ENCODE results near the gene FMNL1.

Gene FMNL1

GRCh38 chr17:45230410-45230786, 8.7 kb downstream of the FMNL1 start:
- Histone ChIP-seq H3K36me3 (ENCODE audit: control insufficient read depth in 1 of 2, insufficient read depth in 2 of 2, low read length in 2 of 2) (no peaks in the 10 kb centered on the region), H3K27me3 (ENCODE audit: low read depth, low read length) (no peaks in the 10 kb centered on the region), H3K27ac (ENCODE audit: low read length) (peak overlapping the region; percentile 77), H3K4me3 (ENCODE audit: low read depth in 1 of 2, low read length in 2 of 2) (no peak overlapping the region), H3K9me3 (ENCODE audit: control insufficient read depth in 1 of 2, low read length in 2 of 2) (no peaks in the 10 kb centered on the region), H3K4me1 (ENCODE audit: control insufficient read depth in 1 of 2, insufficient read depth in 2 of 2, low read length in 2 of 2) (peaks cover 24 to 31% of the 10 kb centered on the region in 2 donors)

- H3K4me3 ChIP-seq (ENCODE audit: low read depth in 1 of 2, low read length in 2 of 2), result no peak overlapping the region
- no peaks in the 10 kb centered on the region for H3K27me3 ChIP-seq (ENCODE audit: low read depth, low read length)
- H3K9me3 ChIP-seq (ENCODE audit: control insufficient read depth in 1 of 2, low read length in 2 of 2), result no peaks in the 10 kb centered on the region
- H3K27ac ChIP-seq (ENCODE audit: low read length), result no peak overlapping the region
- peaks cover 24 to 31% of the 10 kb centered on the region in 2 donors for H3K4me1 ChIP-seq (ENCODE audit: control insufficient read depth in 1 of 2, insufficient read depth in 2 of 2, low read length in 2 of 2)
- H3K36me3 ChIP-seq (ENCODE audit: control insufficient read depth in 1 of 2, insufficient read depth in 2 of 2, low read length in 2 of 2), result no peaks in the 10 kb centered on the region
Measured at GRCh38 chr17:45230787-45231480, 9.2 kb downstream of the FMNL1 start.

GRCh38 chr17:45231481-45232116, 9.9 kb downstream of the FMNL1 start:
- Histone ChIP-seq H3K27me3 (ENCODE audit: low read depth, low read length) (no peaks in the 10 kb centered on the region), H3K4me3 (ENCODE audit: low read depth in 1 of 2, low read length in 2 of 2) (no peak overlapping the region), H3K4me1 (ENCODE audit: control insufficient read depth in 1 of 2, insufficient read depth in 2 of 2, low read length in 2 of 2) (peaks cover 24 to 26% of the 10 kb centered on the region in 2 donors), H3K27ac (ENCODE audit: low read length) (no peak overlapping the region), H3K36me3 (ENCODE audit: control insufficient read depth in 1 of 2, insufficient read depth in 2 of 2, low read length in 2 of 2) (no peaks in the 10 kb centered on the region), H3K9me3 (ENCODE audit: control insufficient read depth in 1 of 2, low read length in 2 of 2) (no peaks in the 10 kb centered on the region)

GRCh38 chr17:45232514-45233422, 11.1 kb downstream of the FMNL1 start:
- H3K4me1 ChIP-seq (ENCODE audit: control insufficient read depth in 1 of 2, insufficient read depth in 2 of 2, low read length in 2 of 2), result peaks cover 13 to 25% of the 10 kb centered on the region in 2 donors
- H3K27me3 ChIP-seq (ENCODE audit: low read depth, low read length), result no peaks in the 10 kb centered on the region
- H3K27ac ChIP-seq (ENCODE audit: low read length), result no peak overlapping the region
- H3K36me3 ChIP-seq (ENCODE audit: control insufficient read depth in 1 of 2, insufficient read depth in 2 of 2, low read length in 2 of 2), result peaks cover 0 to 6% of the 10 kb centered on the region in 2 donors
- no peak overlapping the region for H3K4me3 ChIP-seq (ENCODE audit: low read depth in 1 of 2, low read length in 2 of 2)
- H3K9me3 ChIP-seq (ENCODE audit: control insufficient read depth in 1 of 2, low read length in 2 of 2), result no peaks in the 10 kb centered on the region

- Histone ChIP-seq H3K9me3 (ENCODE audit: control insufficient read depth in 1 of 2, low read length in 2 of 2) (no peaks in the 10 kb centered on the region), H3K4me1 (ENCODE audit: control insufficient read depth in 1 of 2, insufficient read depth in 2 of 2, low read length in 2 of 2) (peaks cover 13 to 18% of the 10 kb centered on the region in 2 donors), H3K27ac (ENCODE audit: low read length) (no peak overlapping the region), H3K36me3 (ENCODE audit: control insufficient read depth in 1 of 2, insufficient read depth in 2 of 2, low read length in 2 of 2) (peaks cover under 1 to 8% of the 10 kb centered on the region in 2 donors), H3K27me3 (ENCODE audit: low read depth, low read length) (no peaks in the 10 kb centered on the region), H3K4me3 (ENCODE audit: low read depth in 1 of 2, low read length in 2 of 2) (no peak overlapping the region)
Measured at GRCh38 chr17:45233423-45233924, 11.8 kb downstream of the FMNL1 start.

GRCh38 chr17:45234641-45235415, 13.1 kb downstream of the FMNL1 start:
- no peaks in the 10 kb centered on the region for H3K27me3 ChIP-seq (ENCODE audit: low read depth, low read length)
- H3K36me3 ChIP-seq (ENCODE audit: control insufficient read depth in 1 of 2, insufficient read depth in 2 of 2, low read length in 2 of 2), result peaks cover 3 to 12% of the 10 kb centered on the region in 2 donors
- H3K9me3 ChIP-seq (ENCODE audit: control insufficient read depth in 1 of 2, low read length in 2 of 2), result no peaks in the 10 kb centered on the region
- peaks cover 9 to 15% of the 10 kb centered on the region in 2 donors for H3K4me1 ChIP-seq (ENCODE audit: control insufficient read depth in 1 of 2, insufficient read depth in 2 of 2, low read length in 2 of 2)
- no peak overlapping the region for H3K27ac ChIP-seq (ENCODE audit: low read length)
- no peak overlapping the region for H3K4me3 ChIP-seq (ENCODE audit: low read depth in 1 of 2, low read length in 2 of 2)

- Histone ChIP-seq H3K4me3 (ENCODE audit: low read depth in 1 of 2, low read length in 2 of 2) (no peak overlapping the region), H3K27ac (ENCODE audit: low read length) (no peak overlapping the region), H3K4me1 (ENCODE audit: control insufficient read depth in 1 of 2, insufficient read depth in 2 of 2, low read length in 2 of 2) (peaks cover 1 to 7% of the 10 kb centered on the region in 2 donors), H3K27me3 (ENCODE audit: low read depth, low read length) (no peaks in the 10 kb centered on the region), H3K9me3 (ENCODE audit: control insufficient read depth in 1 of 2, low read length in 2 of 2) (no peaks in the 10 kb centered on the region), H3K36me3 (ENCODE audit: control insufficient read depth in 1 of 2, insufficient read depth in 2 of 2, low read length in 2 of 2) (peaks cover 3 to 12% of the 10 kb centered on the region in 2 donors)
Measured at GRCh38 chr17:45235416-45236281, 14.0 kb downstream of the FMNL1 start.

- H3K9me3 ChIP-seq (ENCODE audit: control insufficient read depth in 1 of 2, low read length in 2 of 2), result no peaks in the 10 kb centered on the region
- H3K27me3 ChIP-seq (ENCODE audit: low read depth, low read length), result no peaks in the 10 kb centered on the region
- no peak overlapping the region for H3K4me3 ChIP-seq (ENCODE audit: low read depth in 1 of 2, low read length in 2 of 2)
- no peak overlapping the region for H3K27ac ChIP-seq (ENCODE audit: low read length)
- peaks cover 3 to 12% of the 10 kb centered on the region in 2 donors for H3K36me3 ChIP-seq (ENCODE audit: control insufficient read depth in 1 of 2, insufficient read depth in 2 of 2, low read length in 2 of 2)
- peaks cover 0 to 7% of the 10 kb centered on the region in 2 donors for H3K4me1 ChIP-seq (ENCODE audit: control insufficient read depth in 1 of 2, insufficient read depth in 2 of 2, low read length in 2 of 2)
Measured at GRCh38 chr17:45236282-45236606, 14.6 kb downstream of the FMNL1 start.

- peaks cover 3 to 12% of the 10 kb centered on the region in 2 donors for H3K36me3 ChIP-seq (ENCODE audit: control insufficient read depth in 1 of 2, insufficient read depth in 2 of 2, low read length in 2 of 2)
- H3K27me3 ChIP-seq (ENCODE audit: low read depth, low read length), result no peaks in the 10 kb centered on the region
Measured at GRCh38 chr17:45237686-45238085, 16.0 kb downstream of the FMNL1 start.

GRCh38 chr17:45238155-45238774, 16.6 kb downstream of the FMNL1 start:
- Histone ChIP-seq H3K4me3 (ENCODE audit: low read depth in 1 of 2, low read length in 2 of 2) (no peak overlapping the region), H3K27me3 (ENCODE audit: low read depth, low read length) (no peaks in the 10 kb centered on the region), H3K36me3 (ENCODE audit: control insufficient read depth in 1 of 2, insufficient read depth in 2 of 2, low read length in 2 of 2) (peaks cover 4 to 12% of the 10 kb centered on the region in 2 donors), H3K9me3 (ENCODE audit: control insufficient read depth in 1 of 2, low read length in 2 of 2) (no peaks in the 10 kb centered on the region), H3K27ac (ENCODE audit: low read length) (no peak overlapping the region), H3K4me1 (ENCODE audit: control insufficient read depth in 1 of 2, insufficient read depth in 2 of 2, low read length in 2 of 2) (peaks cover 0 to 10% of the 10 kb centered on the region in 2 donors)

More at GRCh38 chr17:45237686-45238085, 16.0 kb downstream of the FMNL1 start:
- Histone ChIP-seq H3K4me1 (ENCODE audit: control insufficient read depth in 1 of 2, insufficient read depth in 2 of 2, low read length in 2 of 2) (peaks cover 0 to 10% of the 10 kb centered on the region in 2 donors), H3K27ac (ENCODE audit: low read length) (no peak overlapping the region), H3K4me3 (ENCODE audit: low read depth in 1 of 2, low read length in 2 of 2) (no peak overlapping the region), H3K9me3 (ENCODE audit: control insufficient read depth in 1 of 2, low read length in 2 of 2) (no peaks in the 10 kb centered on the region)

Data from muscle layer of duodenum (tissue), 2 donors.